ENCODE results near the gene BBX. TPM values are rescaled to one million over a fixed set of nuclear protein-coding genes. Genes with fewer than 3 reads are reported as not detected.
A peak's percentile ranks its signal among the peaks of the same experiment; 100 is the strongest.

BBX gene
- total and polyA plus RNA-seq, 2 of the 4 experiments (the other 2 are of a cell fraction) = 13.6 to 107 TPM

- Histone ChIP-seq H2BK120ac (ENCODE audit: low read depth, low read length) (no peak overlapping the region), H3K27ac (ENCODE audit: insufficient read depth, low read length) (no peak overlapping the region), H2BK15ac (ENCODE audit: low read depth, low read length) (no peak overlapping the region), H3K27me3 (ENCODE audit: control insufficient read depth, insufficient read depth, low read length) (no peaks in the 10 kb centered on the region), H3K9me3 (ENCODE audit: control insufficient read depth, insufficient read depth, low read length) (no peaks in the 10 kb centered on the region), H3K9me1 (ENCODE audit: insufficient read depth, low read length) (peaks cover 7% of the 10 kb centered on the region; the same call in 1 of the 2 replicates), H4K20me1 (ENCODE audit: insufficient read depth, low read length) (0 out of 2 replicates have a peak, but pooled peaks cover 5% of the 10 kb centered on the region), H3K4ac (ENCODE audit: low read depth, low read length) (no peak overlapping the region), H3K36me3 (ENCODE audit: control insufficient read depth, insufficient read depth, low read length) (0 out of 2 replicates have a peak, but pooled peaks cover 1% of the 10 kb centered on the region), H4K91ac (ENCODE audit: insufficient read depth, low read depth, low read length) (no peak overlapping the region), H4K5ac (ENCODE audit: low read depth, low read length) (no peak overlapping the region), H2AK5ac (ENCODE audit: low read depth, low read length) (no peak overlapping the region), H3K4me1 (ENCODE audit: control insufficient read depth, insufficient read depth, low read length) (no peaks in the 10 kb centered on the region), H3K56ac (ENCODE audit: extremely low read depth, insufficient read depth, low read length) (no peak overlapping the region), H2BK20ac (ENCODE audit: low read depth, low read length) (no peak overlapping the region), H2AFZ (replicated peaks; ENCODE audit: low read length, poor library complexity) (no peak overlapping the region), H3K14ac (replicated peaks; ENCODE audit: low read depth, low read length) (no peak overlapping the region), H2BK5ac (ENCODE audit: low read depth, low read length, poor library complexity, severe bottlenecking) (no peak overlapping the region), H2AK9ac (replicated peaks; ENCODE audit: low read depth, low read length, poor library complexity) (no peak overlapping the region), H3K18ac (ENCODE audit: low read depth, low read length) (no peak overlapping the region), H4K8ac (ENCODE audit: low read depth in 2 of 2, low read length in 2 of 2) (no peak overlapping the region), H3K79me1 (ENCODE audit: low read depth in 1 of 2, low read length in 2 of 2) (peaks cover 10 to 29% of the 10 kb centered on the region in 2 experiments; a peak in 3 of 4 replicates), H3K23ac (ENCODE audit: low read depth, low read length) (no peak overlapping the region), H3K9ac (ENCODE audit: low read depth, low read length) (no peak overlapping the region), H3K4me2 (ENCODE audit: low read depth, low read length) (no peak overlapping the region), H3K4me3 (ENCODE audit: insufficient read depth, low read depth, low read length) (no peak overlapping the region)
- POLR2A ChIA-PET (ENCODE audit: unreplicated experiment) = no interaction called here
- dilution Hi-C loops (cut with HindIII; ENCODE audit: low sequenced_read_pairs, unreplicated experiment) (no loop called here), in situ Hi-C loops (cut with MboI; ENCODE audit: low sequenced_read_pairs) (no loop called here), intact Hi-C loops (cut with micrococcal nuclease) (no loop called here)
- no peak for DNase-seq
- TF ChIP-seq CEBPB (IDR thresholded peaks at IDR 0.05; ENCODE audit: low read depth, low read length) (peak; percentile 92), MAFK (IDR thresholded peaks at IDR 0.05; ENCODE audit: low read depth, low read length) (no peak)
- WGBS, 2 experiments (ENCODE audit: extremely low coverage in 2 of 2, insufficient read length in 1 of 2) = no CpG with 5 or more reads among the region's 2 CpGs
- CTCF ChIA-PET = no interaction called here
- ATAC-seq (ENCODE audit: low read depth) = peak; percentile 29
- no TSS peak for BruUV-seq (replicated peaks)
Measured at GRCh38 chr3:107641572-107642307, 119.0 kb downstream of the BBX start.

Measured in IMR-90 (cell line).